Upper lobe of left lung (tissue), 6 donors: ENCODE data around the gene GALNT10. TPM values are rescaled to one million over a fixed set of nuclear protein-coding genes. Genes with fewer than 3 reads are reported as not detected.

Source experiments
- ATAC-seq, 2 donors: fragments of 200-7000 bp; cut with Tn5 transposase; one replicate each; pipeline ENCODE4 v1.9.1; 2022; ENCODE audit warnings: mild to moderate bottlenecking in 2 of 2, moderate library complexity in 2 of 2; ENCODE audit not compliant: low FRiP score in 2 of 2
- DNase-seq, 2 donors: peaks; one replicate each; pipeline ENCODE4 v3.0.0-alpha.2; 2019 to 2020
- H3K27ac ChIP-seq, 4 donors: fragments of 200-600 bp; sonication (generic); one replicate each; pipeline ENCODE4 v1.5.1; 2016 to 2019
- H3K27me3 ChIP-seq, 4 donors: fragments of 200-600 bp; sonication (generic); one replicate each; pipeline ENCODE4 v1.5.1; 2017 to 2019
- H3K36me3 ChIP-seq, 4 donors: fragments of 200-600 bp; sonication (generic); one replicate each; pipeline ENCODE4 v1.5.1; 2016 to 2019
- H3K4me1 ChIP-seq, 4 donors: fragments of 200-600 bp; sonication (generic); one replicate each; pipeline ENCODE4 v1.5.1; 2018 to 2019
- H3K4me3 ChIP-seq, 4 donors: fragments of 200-600 bp; sonication (generic); one replicate each; pipeline ENCODE4 v1.5.1; 2017 to 2019; ENCODE audit warnings: mild to moderate bottlenecking in 2 of 4, moderate library complexity in 1 of 4
- H3K9me3 ChIP-seq, 4 donors: fragments of 200-600 bp; sonication (generic); one replicate each; pipeline ENCODE4 v1.5.1; 2018 to 2019
- EP300 ChIP-seq, 4 donors: sonication (generic); formaldehyde crosslinking; IDR thresholded peaks; one replicate each; pipeline ENCODE4 v1.5.1; 2017; ENCODE audit warnings: antibody characterized with exemption in 4 of 4, control low read depth in 2 of 4
- POLR2A ChIP-seq, 4 donors: fragments of 450-650 bp; IDR thresholded peaks; one replicate each; pipeline ENCODE4 v1.5.1; 2016 to 2017; ENCODE audit warnings: antibody characterized with exemption in 4 of 4, mild to moderate bottlenecking in 2 of 4
- POLR2AphosphoS5 ChIP-seq, 2 donors: sonication (generic); formaldehyde crosslinking; IDR thresholded peaks; one replicate each; pipeline ENCODE4 v1.5.1; 2017; ENCODE audit warnings: antibody characterized with exemption in 2 of 2
- WGBS, 2 donors: methylation state at CpG; one replicate each; pipeline ENCODE4 v1.1.5; 2017 to 2018; 5-methylcytosine and 5-hydroxymethylcytosine counted together
- total RNA-seq, 6 donors: library from RNA; depleted of rRNA in 4 of 6; stranded (reverse); fragments of >200 nt in 4 of 6; gene quantifications; one replicate each; pipeline versions ENCODE4 v1.1.0 to v1.2.1, GENCODE V29; 2016 to 2021
- TF ChIP-seq, protein P1 (sequence below), 6 experiments: fragments of 450-650 bp in 4 of 6; fragments of 200-600 bp in 2 of 6; sonication (generic) in 2 of 6; IDR thresholded peaks; one replicate each; pipeline ENCODE4 v1.5.1; 2016 to 2019; ENCODE audit warnings: antibody characterized with exemption in 6 of 6
- donor health status: DM: no; HTN: no; CAD: no; lungs with moderate emphysema.
- donor health status: DM: no; HTN: yes; CAD: no; lungs with severe emphysema.

The GALNT10 gene
- total RNA-seq, 6 donors from 2014 or later = 38.6 to 118 (median 66.4) TPM

DNA sequence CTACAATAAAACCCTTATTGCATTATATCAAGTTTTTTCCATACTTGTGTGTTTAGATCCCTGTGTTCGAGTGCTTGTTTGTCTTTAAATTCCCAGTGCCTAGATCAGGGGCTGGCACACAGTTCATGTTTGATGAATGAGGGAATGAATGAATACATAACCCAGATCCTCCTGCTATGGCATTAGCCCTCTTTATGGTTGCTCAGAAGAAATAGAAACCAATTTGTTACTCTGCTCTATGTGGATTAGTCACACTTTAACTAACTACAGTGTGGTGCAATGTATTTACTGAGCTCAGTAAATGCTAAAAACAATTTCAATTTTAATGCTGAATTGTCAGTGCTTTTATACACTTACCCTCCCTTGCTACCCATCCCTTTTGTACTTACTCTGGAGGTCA lies 16.4 kb upstream of the GALNT10 start:
- Histone ChIP-seq H3K9me3 (no peaks in the 10 kb centered on the region), H3K4me1 (no peaks in the 10 kb centered on the region), H3K27me3 (no peaks in the 10 kb centered on the region), H3K4me3 (no peak overlapping the region), H3K36me3 (no peaks in the 10 kb centered on the region), H3K27ac (no peak overlapping the region)
- DNase-seq (no peak), ATAC-seq (no peak)
- TF ChIP-seq, protein P1, sequence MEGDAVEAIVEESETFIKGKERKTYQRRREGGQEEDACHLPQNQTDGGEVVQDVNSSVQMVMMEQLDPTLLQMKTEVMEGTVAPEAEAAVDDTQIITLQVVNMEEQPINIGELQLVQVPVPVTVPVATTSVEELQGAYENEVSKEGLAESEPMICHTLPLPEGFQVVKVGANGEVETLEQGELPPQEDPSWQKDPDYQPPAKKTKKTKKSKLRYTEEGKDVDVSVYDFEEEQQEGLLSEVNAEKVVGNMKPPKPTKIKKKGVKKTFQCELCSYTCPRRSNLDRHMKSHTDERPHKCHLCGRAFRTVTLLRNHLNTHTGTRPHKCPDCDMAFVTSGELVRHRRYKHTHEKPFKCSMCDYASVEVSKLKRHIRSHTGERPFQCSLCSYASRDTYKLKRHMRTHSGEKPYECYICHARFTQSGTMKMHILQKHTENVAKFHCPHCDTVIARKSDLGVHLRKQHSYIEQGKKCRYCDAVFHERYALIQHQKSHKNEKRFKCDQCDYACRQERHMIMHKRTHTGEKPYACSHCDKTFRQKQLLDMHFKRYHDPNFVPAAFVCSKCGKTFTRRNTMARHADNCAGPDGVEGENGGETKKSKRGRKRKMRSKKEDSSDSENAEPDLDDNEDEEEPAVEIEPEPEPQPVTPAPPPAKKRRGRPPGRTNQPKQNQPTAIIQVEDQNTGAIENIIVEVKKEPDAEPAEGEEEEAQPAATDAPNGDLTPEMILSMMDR (IDR thresholded peaks at IDR 0.05) = no peak
- TF ChIP-seq POLR2A (IDR thresholded peaks at IDR 0.05) = no peak
- TF ChIP-seq POLR2AphosphoS5 (IDR thresholded peaks at IDR 0.05) = no peak
- no peak for TF ChIP-seq EP300 (IDR thresholded peaks at IDR 0.05)
- 75 to 88% methylated on average over 1 of the region's 1 CpG for WGBS, 2 donors

DNA sequence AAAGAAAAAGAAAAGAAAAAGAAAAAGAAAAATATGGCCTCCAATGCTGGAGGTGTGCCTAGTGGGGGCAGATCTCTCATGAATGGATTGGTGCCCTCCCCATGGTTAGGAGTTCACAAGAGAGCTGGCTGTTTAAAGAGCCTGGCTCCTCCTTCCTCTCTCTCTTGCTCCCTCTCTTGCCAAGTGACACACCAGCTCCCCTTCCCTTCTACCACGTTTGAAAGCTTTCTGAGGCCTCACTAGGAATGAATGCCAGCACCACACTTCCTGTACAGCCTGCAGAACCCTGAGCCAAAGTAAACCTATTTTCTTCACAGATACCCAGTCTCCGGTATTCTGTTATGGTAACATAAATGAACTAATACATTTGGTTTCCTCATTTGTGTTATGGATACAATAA lies 14.4 kb upstream of the GALNT10 start:
- no peak overlapping the region for H3K4me3 ChIP-seq
- H3K27me3 ChIP-seq = no peaks in the 10 kb centered on the region
- TF ChIP-seq, protein P1 (IDR thresholded peaks at IDR 0.05) = no peak
- TF ChIP-seq EP300 (IDR thresholded peaks at IDR 0.05) = no peak
- TF ChIP-seq POLR2AphosphoS5 (IDR thresholded peaks at IDR 0.05) = no peak
- TF ChIP-seq POLR2A (IDR thresholded peaks at IDR 0.05) = no peak
- H3K27ac ChIP-seq = no peak overlapping the region
- ATAC-seq (no peak), DNase-seq (no peak)
- no peaks in the 10 kb centered on the region for H3K4me1 ChIP-seq
- H3K36me3 ChIP-seq = no peaks in the 10 kb centered on the region
- WGBS, 2 donors = 4 to 15% methylated on average over 2 of the region's 2 CpGs
- H3K9me3 ChIP-seq = no peaks in the 10 kb centered on the region

DNA sequence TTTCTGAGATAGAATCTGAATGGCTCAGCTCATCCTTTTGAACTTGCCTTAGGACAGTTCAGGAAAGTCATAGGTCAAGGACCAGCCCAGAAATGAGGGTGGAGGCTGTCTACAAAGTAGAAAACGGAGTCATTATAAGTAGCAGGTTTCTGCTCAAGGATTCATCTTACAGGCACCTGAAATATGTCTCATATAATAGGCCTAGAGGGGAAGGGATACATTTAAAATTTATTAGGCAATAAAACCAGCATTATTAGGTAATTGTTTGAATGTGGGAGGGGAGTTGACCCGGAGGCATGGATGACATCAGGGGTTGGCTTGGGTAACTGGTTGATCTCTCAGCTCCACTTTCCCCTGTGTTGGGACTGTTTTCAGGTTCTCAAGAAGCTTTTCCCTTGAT lies 11.9 kb upstream of the GALNT10 start:
- Histone ChIP-seq H3K9me3 (no peaks in the 10 kb centered on the region), H3K4me3 (no peak overlapping the region), H3K27me3 (no peaks in the 10 kb centered on the region), H3K27ac (no peak overlapping the region), H3K36me3 (no peaks in the 10 kb centered on the region), H3K4me1 (no peaks in the 10 kb centered on the region)
- DNase-seq (no peak), ATAC-seq (peak in 1 of 2 donors; percentile 75)
- 59 to 73% methylated on average over 2 of the region's 2 CpGs for WGBS, 2 donors
- TF ChIP-seq, protein P1 (IDR thresholded peaks at IDR 0.05) = no peak
- TF ChIP-seq EP300 (IDR thresholded peaks at IDR 0.05) (no peak), POLR2A (IDR thresholded peaks at IDR 0.05) (no peak), POLR2AphosphoS5 (IDR thresholded peaks at IDR 0.05) (no peak)

DNA sequence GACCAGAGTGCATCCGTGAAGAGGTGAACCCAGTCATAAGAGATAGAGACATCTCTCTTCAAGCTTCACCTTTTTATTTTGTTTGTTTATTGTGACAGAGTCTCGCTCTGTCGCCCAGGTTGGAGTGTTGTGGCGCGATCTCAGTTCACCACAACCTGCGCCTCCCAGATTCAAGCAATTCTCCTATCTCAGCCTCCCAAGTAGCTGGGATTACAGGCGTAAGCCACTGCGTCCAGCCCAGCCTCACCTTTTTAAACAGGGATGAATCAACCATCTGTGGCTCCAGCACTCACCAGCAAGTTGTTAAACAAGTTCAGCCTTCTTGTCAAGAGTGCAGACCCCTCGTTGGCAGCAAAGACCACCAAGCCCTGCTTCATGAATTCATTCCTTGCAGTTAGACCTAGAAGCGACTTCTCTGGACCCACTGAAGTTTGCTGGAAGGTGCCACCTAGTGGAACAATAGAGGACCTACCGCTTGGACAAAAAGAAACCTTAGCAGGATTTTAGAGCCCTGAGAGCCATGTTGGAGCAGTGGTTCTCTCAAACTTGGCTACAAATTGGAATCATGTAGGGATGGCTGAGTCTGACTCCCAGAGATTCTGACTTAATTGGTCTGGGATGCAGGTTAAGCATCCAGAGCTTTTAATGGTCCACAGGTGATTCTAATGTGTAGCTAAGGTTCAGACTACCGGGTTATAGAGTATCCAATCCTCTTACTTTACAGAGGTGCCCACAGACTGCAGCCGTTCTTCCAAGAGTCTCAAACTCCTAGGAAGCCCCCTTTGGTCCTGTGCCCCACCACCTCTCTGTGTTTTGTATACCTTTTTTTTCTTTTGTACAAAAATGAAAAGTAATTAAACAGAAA lies 10.5 kb upstream of the GALNT10 start:
- 53 to 59% methylated on average over 13 of the region's 13 CpGs for WGBS, 2 donors
- DNase-seq (no peak), ATAC-seq (peak; percentile 77 to 88)

More for the DNA sequence above, 10.5 kb upstream of the GALNT10 start:
- Histone ChIP-seq H3K27ac (no peak overlapping the region), H3K4me3 (no peak overlapping the region), H3K4me1 (no peaks in the 10 kb centered on the region), H3K27me3 (no peaks in the 10 kb centered on the region), H3K9me3 (no peaks in the 10 kb centered on the region), H3K36me3 (no peaks in the 10 kb centered on the region)
- TF ChIP-seq POLR2A (IDR thresholded peaks at IDR 0.05) (no peak), POLR2AphosphoS5 (IDR thresholded peaks at IDR 0.05) (no peak), EP300 (IDR thresholded peaks at IDR 0.05) (no peak)
- TF ChIP-seq, protein P1 (IDR thresholded peaks at IDR 0.05) = peak; percentile 62 to 84 (median 71)
